Gastrocnemius medialis (tissue), 4 donors: ENCODE measurements around the gene RILPL2.

Source experiments
- POLR2A ChIP-seq, 2 donors: fragments of 450-650 bp; IDR thresholded peaks; one replicate each; pipeline ENCODE4 v1.6.1; 2017; ENCODE audit warnings: antibody characterized with exemption in 2 of 2, mild to moderate bottlenecking in 2 of 2, moderate library complexity in 2 of 2
- TF ChIP-seq, protein P1 (sequence below), 5 experiments: fragments of 450-650 bp in 3 of 5; fragments of 200-600 bp in 2 of 5; sonication (generic) in 2 of 5; IDR thresholded peaks in 4 of 5; conservative IDR thresholded peaks in 1 of 5; 1 replicate in 4 of 5; 2 replicates in 1 of 5; pipeline ENCODE4 v1.5.1; 2016 to 2019; ENCODE audit warnings: antibody characterized with exemption in 5 of 5, mild to moderate bottlenecking in 3 of 5, moderate library complexity in 3 of 5

DNA sequence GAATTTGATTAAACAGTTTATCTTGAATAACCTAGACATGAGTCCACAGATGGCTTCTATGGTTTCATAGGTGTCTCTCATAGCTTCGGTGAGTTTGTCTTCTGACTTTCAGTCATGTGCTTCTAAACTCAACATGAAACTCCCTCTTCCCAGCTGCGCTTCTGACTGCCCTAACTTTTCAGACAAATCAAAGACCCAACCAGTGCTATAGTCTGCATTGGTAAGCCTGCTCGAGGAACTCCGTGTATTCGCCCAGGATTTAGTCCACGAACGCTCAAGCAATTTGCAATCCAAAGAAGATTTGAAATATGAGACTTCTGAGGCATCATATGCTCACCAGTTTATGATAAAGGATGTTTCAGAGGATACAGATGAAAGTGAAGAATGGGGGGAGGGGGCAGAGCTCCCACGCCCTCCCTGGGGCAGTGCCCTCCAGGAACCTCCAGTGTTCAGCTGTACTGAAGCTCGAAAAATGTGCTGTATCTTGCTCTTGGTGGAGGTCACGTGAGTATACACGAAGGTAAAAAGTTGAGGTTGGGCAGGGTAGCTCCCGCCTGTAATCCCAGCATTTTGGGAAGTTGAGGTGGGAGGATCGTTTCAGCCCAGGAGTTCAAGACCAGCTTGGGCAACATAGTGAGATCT is 5.2 kb upstream of the RILPL2 start:
- TF ChIP-seq, protein P1, sequence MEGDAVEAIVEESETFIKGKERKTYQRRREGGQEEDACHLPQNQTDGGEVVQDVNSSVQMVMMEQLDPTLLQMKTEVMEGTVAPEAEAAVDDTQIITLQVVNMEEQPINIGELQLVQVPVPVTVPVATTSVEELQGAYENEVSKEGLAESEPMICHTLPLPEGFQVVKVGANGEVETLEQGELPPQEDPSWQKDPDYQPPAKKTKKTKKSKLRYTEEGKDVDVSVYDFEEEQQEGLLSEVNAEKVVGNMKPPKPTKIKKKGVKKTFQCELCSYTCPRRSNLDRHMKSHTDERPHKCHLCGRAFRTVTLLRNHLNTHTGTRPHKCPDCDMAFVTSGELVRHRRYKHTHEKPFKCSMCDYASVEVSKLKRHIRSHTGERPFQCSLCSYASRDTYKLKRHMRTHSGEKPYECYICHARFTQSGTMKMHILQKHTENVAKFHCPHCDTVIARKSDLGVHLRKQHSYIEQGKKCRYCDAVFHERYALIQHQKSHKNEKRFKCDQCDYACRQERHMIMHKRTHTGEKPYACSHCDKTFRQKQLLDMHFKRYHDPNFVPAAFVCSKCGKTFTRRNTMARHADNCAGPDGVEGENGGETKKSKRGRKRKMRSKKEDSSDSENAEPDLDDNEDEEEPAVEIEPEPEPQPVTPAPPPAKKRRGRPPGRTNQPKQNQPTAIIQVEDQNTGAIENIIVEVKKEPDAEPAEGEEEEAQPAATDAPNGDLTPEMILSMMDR (IDR thresholded peaks at IDR 0.05 in 4 of 5, conservative IDR thresholded peaks at IDR 0.05 in 1 of 5) = no peak
- no peak for TF ChIP-seq POLR2A (IDR thresholded peaks at IDR 0.05)
